GM12864 (cell line): ENCODE measurements around the gene RBMS3.
A peak's percentile ranks its signal among the peaks of the same experiment; 100 is the strongest.

Source experiments
- DNase-seq: peaks from one replicate; pipeline ENCODE4 v3.0.0-alpha.2; 2011; ENCODE audit warnings: low read depth
- H3K4me3 ChIP-seq: 2 replicates; pipeline ENCODE4 v1.5.1; 2011; ENCODE audit warnings: mild to moderate bottlenecking, low read depth, low read length, control low read depth
- TF ChIP-seq, protein P1 (sequence below): IDR thresholded peaks from 2 replicates; pipeline ENCODE4 v1.5.1; 2011; ENCODE audit warnings: low read depth, mild to moderate bottlenecking, moderate library complexity, low read length, control low read depth, inconsistent platforms; ENCODE audit errors: missing control alignments

RBMS3 gene

DNA sequence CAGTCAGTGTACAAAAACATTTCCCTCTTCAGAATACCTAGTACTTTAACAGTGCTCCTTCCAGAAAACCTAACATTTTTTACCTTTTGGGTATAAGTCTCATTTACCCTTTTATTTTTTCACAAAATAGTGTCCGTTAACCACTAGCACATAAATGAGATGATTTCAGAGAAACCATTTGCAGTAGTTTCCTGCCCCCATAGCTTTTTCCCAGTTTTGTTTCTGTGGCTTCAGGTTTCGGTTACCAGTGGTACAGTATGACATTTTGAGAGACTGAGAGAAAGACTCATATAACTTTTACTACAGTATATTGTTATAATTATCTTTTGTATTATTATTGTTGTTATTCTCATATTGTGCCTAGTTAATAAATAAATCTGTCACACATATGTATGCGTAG, 6.2 kb upstream of the RBMS3 start:
- TF ChIP-seq, protein P1, sequence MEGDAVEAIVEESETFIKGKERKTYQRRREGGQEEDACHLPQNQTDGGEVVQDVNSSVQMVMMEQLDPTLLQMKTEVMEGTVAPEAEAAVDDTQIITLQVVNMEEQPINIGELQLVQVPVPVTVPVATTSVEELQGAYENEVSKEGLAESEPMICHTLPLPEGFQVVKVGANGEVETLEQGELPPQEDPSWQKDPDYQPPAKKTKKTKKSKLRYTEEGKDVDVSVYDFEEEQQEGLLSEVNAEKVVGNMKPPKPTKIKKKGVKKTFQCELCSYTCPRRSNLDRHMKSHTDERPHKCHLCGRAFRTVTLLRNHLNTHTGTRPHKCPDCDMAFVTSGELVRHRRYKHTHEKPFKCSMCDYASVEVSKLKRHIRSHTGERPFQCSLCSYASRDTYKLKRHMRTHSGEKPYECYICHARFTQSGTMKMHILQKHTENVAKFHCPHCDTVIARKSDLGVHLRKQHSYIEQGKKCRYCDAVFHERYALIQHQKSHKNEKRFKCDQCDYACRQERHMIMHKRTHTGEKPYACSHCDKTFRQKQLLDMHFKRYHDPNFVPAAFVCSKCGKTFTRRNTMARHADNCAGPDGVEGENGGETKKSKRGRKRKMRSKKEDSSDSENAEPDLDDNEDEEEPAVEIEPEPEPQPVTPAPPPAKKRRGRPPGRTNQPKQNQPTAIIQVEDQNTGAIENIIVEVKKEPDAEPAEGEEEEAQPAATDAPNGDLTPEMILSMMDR, result no peak
- no peak for DNase-seq
- H3K4me3 ChIP-seq, result no peak overlapping the region

DNA sequence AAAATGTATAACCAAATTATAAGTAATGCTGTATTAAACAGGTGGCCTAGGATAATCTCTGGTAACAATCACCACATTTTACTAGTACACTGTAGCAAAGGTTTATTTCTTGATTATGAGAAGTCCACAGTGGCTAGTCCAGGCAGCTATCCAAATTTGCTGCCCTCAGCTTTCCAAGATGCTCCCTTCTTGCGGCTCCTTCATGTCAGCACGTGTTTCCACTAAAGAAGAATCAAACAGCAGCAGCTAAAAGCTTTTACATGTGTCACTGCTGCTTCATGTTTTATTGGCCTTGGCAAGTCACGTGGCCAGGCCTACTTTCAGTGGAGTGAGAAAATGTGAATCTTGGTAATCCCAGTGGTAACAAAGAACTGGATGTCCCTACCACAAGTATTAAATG, 5.6 kb upstream of the RBMS3 start:
- TF ChIP-seq, protein P1, result no peak
- H3K4me3 ChIP-seq, result no peak overlapping the region
- no peak for DNase-seq

DNA sequence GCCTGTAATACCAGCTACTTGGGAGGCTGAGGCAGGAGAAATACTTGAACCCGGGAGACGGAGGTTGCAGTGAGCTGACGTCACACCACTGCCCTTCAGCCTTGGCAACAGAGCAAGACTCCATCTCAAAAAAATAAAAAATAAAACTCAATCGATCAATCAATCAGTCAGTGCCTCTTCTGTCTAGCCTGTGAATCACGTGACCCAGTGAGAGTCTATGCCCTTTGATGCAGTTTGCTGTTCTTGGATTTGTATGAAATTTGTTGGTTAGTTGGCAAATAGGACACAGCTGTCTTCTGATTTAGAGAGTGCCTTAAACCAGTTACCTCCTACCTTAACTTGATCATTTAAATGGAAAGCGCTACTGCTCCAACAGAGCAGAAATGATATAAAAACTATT, 3.6 kb upstream of the RBMS3 start:
- H3K4me3 ChIP-seq, result no peak overlapping the region
- TF ChIP-seq, protein P1, result no peak
- DNase-seq, result no peak

DNA sequence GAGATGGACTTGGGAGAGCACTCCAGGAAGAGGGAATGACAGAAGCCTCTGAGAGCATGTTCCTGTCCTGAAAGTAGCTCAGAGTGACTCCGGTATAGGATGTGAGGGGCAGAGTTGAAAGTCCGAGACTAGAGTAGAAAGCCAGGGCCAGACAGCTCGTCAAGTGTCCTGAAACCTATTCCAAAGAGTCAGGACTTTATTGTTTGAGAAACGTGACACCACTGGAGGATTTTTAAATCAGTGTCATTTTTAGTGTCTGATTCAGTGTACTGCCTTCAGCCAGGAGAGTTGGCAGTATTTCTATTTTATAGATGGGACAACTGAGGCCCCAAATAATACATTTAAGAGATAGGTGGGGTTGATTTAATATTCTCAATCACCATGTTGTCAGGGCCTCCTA, 1.6 kb upstream of the RBMS3 start:
- TF ChIP-seq, protein P1, result no peak
- H3K4me3 ChIP-seq, result no peak overlapping the region
- DNase-seq, result no peak

DNA sequence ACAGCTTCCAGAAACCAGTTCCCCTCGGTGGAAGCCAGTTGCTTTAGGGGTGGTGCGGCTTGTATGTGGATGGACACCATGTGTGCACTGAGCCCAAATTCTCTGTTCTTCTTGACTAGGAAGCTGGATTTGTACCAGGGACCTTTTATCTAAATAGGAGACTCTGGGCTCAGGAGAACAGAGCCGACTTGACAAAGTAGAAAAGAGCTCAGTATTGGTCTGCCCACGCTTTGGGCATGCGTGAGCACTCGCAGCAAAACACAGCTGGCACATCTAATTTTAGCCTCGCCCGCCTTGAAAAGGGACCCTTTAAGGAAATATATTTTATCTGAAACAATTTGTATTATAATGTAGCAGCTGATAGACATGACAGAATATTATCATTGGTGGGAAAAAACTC, 1.1 kb upstream of the RBMS3 start:
- TF ChIP-seq, protein P1, result no peak
- DNase-seq, result no peak
- no peak overlapping the region for H3K4me3 ChIP-seq

DNA sequence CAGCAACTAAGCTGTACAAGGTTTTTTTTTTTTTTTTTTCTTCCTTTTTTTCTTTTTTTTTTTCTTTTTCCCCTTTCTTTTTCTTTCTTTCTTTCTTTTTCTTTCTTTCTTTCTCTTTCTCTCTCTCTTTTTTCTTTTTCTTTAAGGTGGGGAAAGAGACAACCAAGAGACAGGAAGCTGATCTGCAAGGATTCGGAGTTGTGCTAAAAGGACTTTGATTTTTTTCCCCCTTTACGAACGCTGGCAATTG, 148 bp downstream of the RBMS3 start:
- TF ChIP-seq, protein P1, result no peak
- peak overlapping the region; percentile 67 for H3K4me3 ChIP-seq
- no peak for DNase-seq

DNA sequence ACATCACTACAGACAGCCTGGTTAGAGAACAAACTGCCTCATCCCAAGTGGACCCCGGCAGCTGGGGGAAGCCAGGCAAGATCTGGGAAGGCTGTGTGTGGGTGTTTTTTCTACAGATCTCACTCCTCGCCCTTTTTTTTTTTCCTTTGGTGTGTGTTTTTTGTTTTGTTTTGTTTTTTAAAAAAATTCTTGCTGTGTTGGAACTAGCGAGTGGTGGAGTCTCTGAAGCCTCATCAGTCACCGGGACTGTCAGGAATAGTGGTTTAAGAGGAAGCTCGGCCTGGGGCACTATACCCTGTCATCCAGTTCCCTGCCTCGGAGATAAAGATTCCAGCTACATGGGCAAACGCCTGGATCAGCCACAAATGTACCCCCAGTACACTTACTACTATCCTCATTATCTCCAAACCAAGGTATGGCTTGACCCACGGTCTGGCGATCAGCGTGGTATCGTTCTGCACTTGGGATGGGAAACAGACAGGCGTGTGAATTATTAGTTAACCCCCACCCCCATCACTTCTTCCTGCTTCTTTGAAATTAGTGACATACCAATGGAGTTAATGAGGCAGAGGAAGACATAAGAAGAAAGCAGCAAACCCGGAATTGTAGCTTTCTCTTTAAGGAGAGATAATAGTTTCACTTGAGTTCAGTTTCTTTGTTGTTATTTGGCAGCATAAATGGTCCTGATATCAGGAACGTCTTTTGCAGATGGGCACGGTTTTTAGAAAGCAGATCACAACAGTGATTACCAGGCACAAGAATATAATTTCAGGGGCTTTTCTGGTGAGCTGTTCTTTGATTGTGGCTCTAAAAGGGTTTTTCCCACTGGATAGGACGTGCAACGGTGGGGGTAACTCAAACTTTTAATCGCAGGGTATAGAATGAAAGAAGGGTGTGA, 722 bp downstream of the RBMS3 start:
- TF ChIP-seq, protein P1, result no peak
- DNase-seq, result no peak
- peak overlapping the region; percentile 67 for H3K4me3 ChIP-seq
